Ishikawa (cell line): ENCODE data around the gene DDX43.

Source experiments
- CEBPB ChIP-seq: IDR thresholded peaks from 2 replicates; pipeline ENCODE4 v1.6.1; 2012
- CREB1 ChIP-seq: IDR thresholded peaks from 2 replicates; pipeline ENCODE4 v1.6.1; 2012; ENCODE audit warnings: low read depth
- EGR1 ChIP-seq: IDR thresholded peaks from 2 replicates; pipeline ENCODE4 v1.6.1; 2012
- EP300 ChIP-seq: IDR thresholded peaks from 2 replicates; pipeline ENCODE4 v1.6.1; 2012; ENCODE audit warnings: borderline replicate concordance
- FOXM1 ChIP-seq: IDR thresholded peaks from 2 replicates; pipeline ENCODE4 v1.6.1; 2012; ENCODE audit warnings: low read depth, borderline replicate concordance
- MAX ChIP-seq: IDR thresholded peaks from 2 replicates; pipeline ENCODE4 v1.6.1; 2012
- NFIC ChIP-seq: IDR thresholded peaks from 2 replicates; pipeline ENCODE4 v1.6.1; 2012
- RAD21 ChIP-seq: IDR thresholded peaks from 2 replicates; pipeline ENCODE4 v1.6.1; 2012; ENCODE audit warnings: low read depth
- REST ChIP-seq: IDR thresholded peaks from 2 replicates; pipeline ENCODE4 v1.6.1; 2012; ENCODE audit warnings: low read depth, mild to moderate bottlenecking
- TAF1 ChIP-seq: IDR thresholded peaks from 2 replicates; pipeline ENCODE4 v1.6.1; 2012; ENCODE audit warnings: low read depth, mild to moderate bottlenecking
- TCF12 ChIP-seq: IDR thresholded peaks from 2 replicates; pipeline ENCODE4 v1.6.1; 2012; ENCODE audit warnings: low read depth
- TEAD4 ChIP-seq: IDR thresholded peaks from 2 replicates; pipeline ENCODE4 v1.6.1; 2012
- USF1 ChIP-seq: IDR thresholded peaks from 2 replicates; pipeline ENCODE4 v1.6.1; 2012
- YY1 ChIP-seq: IDR thresholded peaks from 2 replicates; pipeline ENCODE4 v1.6.1; 2012; ENCODE audit warnings: low read depth
- ZBTB7A ChIP-seq: IDR thresholded peaks from 2 replicates; pipeline ENCODE4 v1.6.1; 2012; ENCODE audit warnings: low read depth

Gene DDX43

GRCh38 chr6:73452107-73452461 is 57.5 kb downstream of the DDX43 start, which contains the start of gene CGAS:
Gene CGAS (minus strand): TSS chr6:73452297. CDS start chr6:73452181, 116 bp downstream.
- TF ChIP-seq TAF1, result no peak
- TF ChIP-seq MAX, result no peak
- no peak for TF ChIP-seq YY1
- no peak for TF ChIP-seq USF1
- TF ChIP-seq REST, result no peak

GRCh38 chr6:73455865-73456629 is 61.4 kb downstream of the DDX43 start:
- TF ChIP-seq EGR1, result no peak
- TF ChIP-seq CEBPB, result no peak
- no peak for TF ChIP-seq TAF1
- no peak for TF ChIP-seq USF1
- TF ChIP-seq EP300, result no peak
- TF ChIP-seq TEAD4, result no peak
- TF ChIP-seq ZBTB7A, result no peak
- TF ChIP-seq YY1, result no peak
- no peak for TF ChIP-seq NFIC
- TF ChIP-seq RAD21, result no peak
- no peak for TF ChIP-seq TCF12
- no peak for TF ChIP-seq CREB1
- no peak for TF ChIP-seq FOXM1
- TF ChIP-seq MAX, result no peak
- TF ChIP-seq REST, result no peak

- TF ChIP-seq MAX, result no peak
- TF ChIP-seq CREB1, result no peak
- no peak for TF ChIP-seq FOXM1
- TF ChIP-seq CEBPB, result no peak
- TF ChIP-seq EP300, result no peak
- TF ChIP-seq YY1, result no peak
- no peak for TF ChIP-seq TCF12
- TF ChIP-seq NFIC, result no peak
- no peak for TF ChIP-seq ZBTB7A
- no peak for TF ChIP-seq USF1
- TF ChIP-seq REST, result no peak
- TF ChIP-seq TAF1, result no peak
- TF ChIP-seq EGR1, result no peak
- TF ChIP-seq TEAD4, result no peak
- no peak for TF ChIP-seq RAD21
Measured at GRCh38 chr6:73460056-73460455, 65.4 kb downstream of the DDX43 start.

- TF ChIP-seq YY1, result peak; percentile 95
- no peak for TF ChIP-seq REST
- peak; percentile 97 for TF ChIP-seq CEBPB
- TF ChIP-seq EGR1, result no peak; the same call in 1 of the 2 replicates
- TF ChIP-seq TAF1, result peak; percentile 89
- peak; percentile 18; the same call in 1 of the 2 replicates for TF ChIP-seq EP300
- TF ChIP-seq TCF12, result peak; percentile 64; the same call in 1 of the 2 replicates
- TF ChIP-seq USF1, result no peak
- TF ChIP-seq TEAD4, result 0 out of 2 replicates have a peak, but pooled peaks have one; percentile 24
- no peak for TF ChIP-seq RAD21
- TF ChIP-seq ZBTB7A, result no peak
- no peak for TF ChIP-seq FOXM1
- TF ChIP-seq NFIC, result no peak
- peak; percentile 77 for TF ChIP-seq MAX
- TF ChIP-seq CREB1, result peak; percentile 37; the same call in 1 of the 2 replicates
Measured at GRCh38 chr6:73461537-73462350, 67.1 kb downstream of the DDX43 start, which contains the start of gene MTO1. Gene MTO1 (plus strand): TSS chr6:73461737. CDS start chr6:73461855, 118 bp downstream.
